ENCODE results near the gene AQP6.
"Not testable (repeated sequence)": the region's sequence is repeated elsewhere in the genome, so short reads cannot be mapped to it uniquely, and the experiment has no call there.

The AQP6 gene

GRCh38 chr12:49969651-49970429 lies 2.9 kb upstream of the AQP6 start:
- DNase-seq (ENCODE audit: low spot score) (no peak), FAIRE-seq (no peak)

GRCh38 chr12:49970658-49971057 lies 2.1 kb upstream of the AQP6 start:
- DNase-seq (ENCODE audit: low spot score) (no peak), FAIRE-seq (no peak)

GRCh38 chr12:49971141-49971540 lies 1.6 kb upstream of the AQP6 start:
- no peak for DNase-seq (ENCODE audit: low spot score)
- FAIRE-seq = no peak

- DNase-seq (ENCODE audit: low spot score) (no peak), FAIRE-seq (no peak)
These were observed 618 bp upstream of the AQP6 start for GRCh38 chr12:49972129-49972528.

GRCh38 chr12:49973361-49973830 lies 649 bp downstream of the AQP6 start:
- no peak for DNase-seq (ENCODE audit: low spot score)
- FAIRE-seq = no peak

- DNase-seq (ENCODE audit: low spot score) (no peak), FAIRE-seq (no peak)
These were observed 1.5 kb downstream of the AQP6 start for GRCh38 chr12:49974231-49974675.

- DNase-seq (ENCODE audit: low spot score) (no peak), FAIRE-seq (no peak)
These were observed 2.0 kb downstream of the AQP6 start for GRCh38 chr12:49974677-49975317.

GRCh38 chr12:49975318-49975761 lies 2.6 kb downstream of the AQP6 start:
- FAIRE-seq = no peak
- DNase-seq (ENCODE audit: low spot score) = no peak

GRCh38 chr12:49976557-49976956 lies 3.8 kb downstream of the AQP6 start:
- FAIRE-seq = no peak

GRCh38 chr12:49978125-49978524 lies 5.4 kb downstream of the AQP6 start:
- DNase-seq (ENCODE audit: low spot score) (no peak), FAIRE-seq (no peak)

More at GRCh38 chr12:49976557-49976956, 3.8 kb downstream of the AQP6 start:
- DNase-seq (ENCODE audit: low spot score) = no peak

GRCh38 chr12:49979016-49979586 lies 6.4 kb downstream of the AQP6 start:
- FAIRE-seq = no peak

GRCh38 chr12:49979791-49980190 lies 7.0 kb downstream of the AQP6 start:
- FAIRE-seq (no peak), DNase-seq (ENCODE audit: low spot score) (no peak)

More at GRCh38 chr12:49979016-49979586, 6.4 kb downstream of the AQP6 start:
- no peak for DNase-seq (ENCODE audit: low spot score)

- FAIRE-seq (no peak), DNase-seq (ENCODE audit: low spot score) (no peak)
These were observed 8.0 kb downstream of the AQP6 start for GRCh38 chr12:49980501-49981349.

- FAIRE-seq (no peak), DNase-seq (ENCODE audit: low spot score) (no peak)
These were observed 9.7 kb downstream of the AQP6 start for GRCh38 chr12:49982246-49983087.

GRCh38 chr12:49983892-49984291 lies 11.1 kb downstream of the AQP6 start:
- FAIRE-seq = peak; percentile 85
- DNase-seq (ENCODE audit: low spot score) = peak; percentile 72

- DNase-seq (ENCODE audit: low spot score) = no peak
- no peak for FAIRE-seq
These were observed 12.0 kb downstream of the AQP6 start for GRCh38 chr12:49984476-49985359.

- DNase-seq (ENCODE audit: low spot score) = no peak
- no peak for FAIRE-seq
These were observed 13.2 kb downstream of the AQP6 start for GRCh38 chr12:49985981-49986380.

- DNase-seq (ENCODE audit: low spot score); FAIRE-seq: not testable (repeated sequence)
These were observed 13.7 kb downstream of the AQP6 start for GRCh38 chr12:49986476-49986875.

GRCh38 chr12:49987625-49988303 lies 15.0 kb downstream of the AQP6 start:
- DNase-seq (ENCODE audit: low spot score) = no peak
- no peak for FAIRE-seq
